Measurements from ENCODE around the gene CDCP2.
"Not testable (repeated sequence)": the region's sequence is repeated elsewhere in the genome, so short reads cannot be mapped to it uniquely, and the experiment has no call there.

Gene CDCP2

GRCh38 chr1:54109129-54110090 lies 43.4 kb downstream of the CDCP2 start:
- ChIA-PET CTCF (interaction anchor here (0.6 to 2.1 kb wide), 5 partner anchors 8 to 27 kb away, joined by 3 to 11 read pairs (median 4); no protein-coding TSS in a partner anchor), POLR2A (no interaction called here)
- no peak overlapping the region for H3K4me3 ChIP-seq (ENCODE audit: low read depth, low read length)
- DNase-seq (ENCODE audit: low read depth, low spot score): no peak
- no peak for TF ChIP-seq CTCF (IDR thresholded peaks at IDR 0.05; ENCODE audit: insufficient read depth, low read length, missing control alignments)

- POLR2A ChIA-PET: no interaction called here
- CTCF ChIA-PET: interaction anchor here (0.5 to 2.1 kb wide), 14 partner anchors 9 to 440 kb away, joined by 3 to 11 read pairs (median 4); partner anchors contain the start of gene ACOT11
- H3K4me3 ChIP-seq (ENCODE audit: low read depth, low read length): no peak overlapping the region
- DNase-seq (ENCODE audit: low read depth, low spot score): no peak
- TF ChIP-seq CTCF (IDR thresholded peaks at IDR 0.05; ENCODE audit: insufficient read depth, low read length, missing control alignments): no peak
Observed at GRCh38 chr1:54108156-54108555, 44.6 kb downstream of the CDCP2 start.

GRCh38 chr1:54107131-54107530 lies 45.7 kb downstream of the CDCP2 start:
- TF ChIP-seq CTCF (IDR thresholded peaks at IDR 0.05; ENCODE audit: insufficient read depth, low read length, missing control alignments): peak; percentile 60
- DNase-seq (ENCODE audit: low read depth, low spot score): no peak
- ChIA-PET POLR2A (no interaction called here), CTCF (interaction anchor here (1.1 to 2.1 kb wide), 7 partner anchors 11 to 441 kb away, joined by 3 to 11 read pairs (median 5); partner anchors contain the start of gene ACOT11)
- no peak overlapping the region for H3K4me3 ChIP-seq (ENCODE audit: low read depth, low read length)

- no peak for TF ChIP-seq CTCF (IDR thresholded peaks at IDR 0.05; ENCODE audit: insufficient read depth, low read length, missing control alignments)
- DNase-seq (ENCODE audit: low read depth, low spot score): no peak
- POLR2A ChIA-PET: no interaction called here
- no peak overlapping the region for H3K4me3 ChIP-seq (ENCODE audit: low read depth, low read length)
- CTCF ChIA-PET: interaction anchor here (1.1 to 2.3 kb wide), 3 partner anchors 16 to 384 kb away, joined by 4 to 8 read pairs (median 6); no protein-coding TSS in a partner anchor
Observed at GRCh38 chr1:54105736-54106269, 47.0 kb downstream of the CDCP2 start.

GRCh38 chr1:54105080-54105479 lies 47.7 kb downstream of the CDCP2 start:
- no peak overlapping the region for H3K4me3 ChIP-seq (ENCODE audit: low read depth, low read length)
- ChIA-PET CTCF (interaction anchor here (1.1 to 2.3 kb wide), 3 partner anchors 17 to 384 kb away, joined by 4 to 8 read pairs (median 6); no protein-coding TSS in a partner anchor), POLR2A (no interaction called here)
- DNase-seq (ENCODE audit: low read depth, low spot score): no peak
- TF ChIP-seq CTCF (IDR thresholded peaks at IDR 0.05; ENCODE audit: insufficient read depth, low read length, missing control alignments): no peak

GRCh38 chr1:54104613-54105012 lies 48.2 kb downstream of the CDCP2 start:
- H3K4me3 ChIP-seq (ENCODE audit: low read depth, low read length); DNase-seq (ENCODE audit: low read depth, low spot score); POLR2A ChIA-PET: not testable (repeated sequence)
- CTCF ChIA-PET: interaction anchor here (0.9 to 2.3 kb wide), 4 partner anchors 17 to 387 kb away, joined by 3 to 8 read pairs (median 5); no protein-coding TSS in a partner anchor
